Measurements from ENCODE around the gene PSMG2.
"Not testable (repeated sequence)": the region's sequence is repeated elsewhere in the genome, so short reads cannot be mapped to it uniquely, and the experiment has no call there.

The PSMG2 gene

DNA sequence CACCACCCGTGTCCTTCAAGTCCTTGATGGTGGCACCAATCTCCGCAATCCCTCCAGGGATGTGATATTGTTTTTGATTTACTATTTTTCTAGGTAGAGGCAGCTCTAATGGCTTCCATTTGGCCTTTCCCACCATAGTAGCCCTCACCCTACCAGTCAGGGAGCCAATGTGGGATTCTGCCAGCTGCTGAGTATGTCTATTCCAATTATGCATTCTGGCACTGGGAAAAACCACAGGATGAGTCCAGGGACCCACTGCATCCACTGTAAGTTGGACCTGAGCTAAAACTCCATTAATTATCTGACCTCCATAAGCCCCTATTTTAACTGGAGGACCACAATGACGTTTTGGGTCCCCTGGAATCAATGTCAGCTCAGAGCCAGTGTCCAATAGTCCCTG is 55.7 kb downstream of the PSMG2 start:
- not testable (repeated sequence) for DNase-seq

DNA sequence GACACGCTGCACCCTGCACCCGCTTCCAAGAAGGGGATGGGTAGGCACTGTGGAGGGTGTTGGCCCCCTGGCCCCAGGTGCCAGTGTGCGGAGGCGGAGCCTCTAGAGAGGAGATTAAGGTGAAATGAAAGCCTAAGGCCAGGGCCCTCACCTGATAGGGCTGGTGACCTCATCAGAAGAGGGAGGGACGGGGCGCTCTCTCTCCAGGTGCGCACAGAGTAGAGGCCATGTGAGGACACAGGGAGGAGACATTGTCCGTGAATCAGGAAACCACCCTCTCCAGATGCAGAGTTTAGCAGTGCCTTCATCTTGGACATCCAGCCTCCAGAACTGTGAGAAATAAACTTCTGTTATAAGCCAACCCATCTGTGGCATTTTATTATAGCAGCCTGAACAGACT is 62.3 kb downstream of the PSMG2 start:
- DNase-seq, result no peak

DNA sequence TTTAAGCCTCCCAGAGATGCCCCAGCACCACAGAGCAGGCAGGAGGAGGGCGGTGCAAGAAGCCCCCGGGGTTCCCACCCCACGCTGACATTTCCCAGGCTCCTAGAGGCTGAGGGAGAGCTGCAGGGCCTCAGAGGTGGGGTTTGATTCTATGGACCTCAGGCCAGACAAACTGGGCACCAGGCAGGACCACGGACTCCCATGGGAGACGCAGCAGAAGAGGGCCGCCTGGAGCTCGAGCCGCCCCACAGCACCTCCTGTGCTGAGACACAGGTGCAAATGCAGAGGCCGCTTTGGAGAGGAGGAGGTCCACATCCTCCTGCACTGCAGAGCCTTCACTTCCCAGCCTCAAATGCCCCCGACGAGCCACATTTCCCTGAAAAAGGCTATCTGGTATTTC is 62.7 kb downstream of the PSMG2 start:
- DNase-seq, result no peak

DNA sequence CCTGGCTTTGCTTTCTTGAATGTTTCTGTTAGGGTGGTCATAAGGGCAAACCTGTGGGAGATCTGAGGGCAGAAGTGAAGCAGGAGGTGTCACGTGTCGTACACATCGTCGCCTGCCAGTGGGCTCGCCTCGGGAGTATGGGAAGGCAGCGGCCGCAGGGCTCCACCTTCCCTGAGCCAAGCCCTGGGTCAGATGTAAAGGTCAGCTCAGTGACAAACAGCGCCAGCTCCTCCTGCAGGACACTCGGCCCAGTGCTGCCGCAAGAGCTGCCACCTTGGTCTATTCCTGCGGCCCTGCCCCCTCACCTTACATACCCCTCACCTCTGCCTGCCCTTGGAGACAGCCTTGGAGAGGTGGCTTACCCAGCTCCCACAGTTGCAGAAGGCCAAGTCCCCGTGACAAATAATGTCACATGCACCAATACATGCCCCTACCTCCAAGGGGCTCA is 64.2 kb downstream of the PSMG2 start:
- no peak for DNase-seq

DNA sequence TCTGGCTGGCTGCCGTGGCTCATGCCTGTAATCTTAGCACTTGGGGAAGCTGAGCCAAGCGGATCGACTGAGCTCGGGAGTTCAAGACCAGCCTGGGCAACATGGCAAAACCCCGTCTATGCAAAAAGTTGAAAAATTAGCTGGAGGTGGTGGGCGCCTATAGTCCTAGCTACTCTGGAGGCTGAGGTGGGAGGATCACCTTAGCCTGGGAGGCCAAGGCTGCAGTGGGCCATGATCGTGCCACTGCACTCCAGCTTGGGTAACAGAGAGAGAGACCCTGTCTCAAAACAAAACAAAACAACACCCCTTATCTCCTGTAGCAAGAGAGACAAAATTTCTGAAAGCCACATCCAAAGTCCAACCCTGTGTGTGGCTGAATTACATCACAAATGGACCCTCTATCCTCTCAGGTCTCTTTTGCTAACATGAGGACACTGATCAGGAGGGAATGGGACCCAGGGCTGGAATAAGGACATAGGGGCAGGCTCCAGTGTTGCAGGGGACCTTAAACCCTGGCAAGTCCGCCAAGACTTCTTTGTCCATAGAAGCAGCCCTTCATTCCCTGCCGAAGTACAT is 64.8 kb downstream of the PSMG2 start:
- DNase-seq, result no peak

DNA sequence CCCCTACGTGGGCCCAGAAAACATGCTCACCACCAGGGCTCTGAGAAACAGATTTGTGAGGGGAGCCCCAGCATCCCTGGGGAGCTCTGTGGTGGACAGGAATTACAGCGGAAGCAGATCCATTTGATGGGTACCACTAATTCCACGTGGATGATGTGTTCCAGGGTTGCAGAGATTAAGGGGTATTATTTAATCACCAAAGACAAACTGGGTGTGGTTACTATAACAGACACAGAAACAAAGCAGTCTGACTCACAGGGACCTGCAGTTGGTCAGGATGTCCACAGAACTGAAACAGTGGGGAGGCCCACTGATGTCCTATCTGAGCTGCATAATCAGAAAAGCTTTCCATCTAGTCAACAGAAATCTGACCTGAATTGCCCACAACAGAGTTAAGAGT is 65.8 kb downstream of the PSMG2 start:
- DNase-seq, result no peak

DNA sequence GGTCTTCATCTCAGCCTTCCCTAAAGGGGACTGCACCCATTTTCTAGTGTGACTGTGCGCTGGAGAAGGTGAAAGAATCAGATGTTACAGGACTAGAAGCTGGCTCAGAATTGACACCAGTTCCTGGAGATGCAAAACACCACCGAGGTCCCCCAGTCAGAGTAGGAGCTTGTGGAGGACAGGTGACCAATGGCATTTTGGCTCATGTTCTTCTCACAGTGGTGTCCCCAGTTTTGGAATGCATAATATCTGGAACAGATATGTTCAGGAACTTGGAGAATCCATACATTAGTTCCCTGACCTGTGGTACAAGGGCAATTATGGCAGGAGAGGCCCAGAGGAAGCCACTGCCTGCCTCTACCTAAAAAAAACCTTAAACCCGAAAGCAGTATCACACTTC is 66.3 kb downstream of the PSMG2 start:
- DNase-seq, result no peak

DNA sequence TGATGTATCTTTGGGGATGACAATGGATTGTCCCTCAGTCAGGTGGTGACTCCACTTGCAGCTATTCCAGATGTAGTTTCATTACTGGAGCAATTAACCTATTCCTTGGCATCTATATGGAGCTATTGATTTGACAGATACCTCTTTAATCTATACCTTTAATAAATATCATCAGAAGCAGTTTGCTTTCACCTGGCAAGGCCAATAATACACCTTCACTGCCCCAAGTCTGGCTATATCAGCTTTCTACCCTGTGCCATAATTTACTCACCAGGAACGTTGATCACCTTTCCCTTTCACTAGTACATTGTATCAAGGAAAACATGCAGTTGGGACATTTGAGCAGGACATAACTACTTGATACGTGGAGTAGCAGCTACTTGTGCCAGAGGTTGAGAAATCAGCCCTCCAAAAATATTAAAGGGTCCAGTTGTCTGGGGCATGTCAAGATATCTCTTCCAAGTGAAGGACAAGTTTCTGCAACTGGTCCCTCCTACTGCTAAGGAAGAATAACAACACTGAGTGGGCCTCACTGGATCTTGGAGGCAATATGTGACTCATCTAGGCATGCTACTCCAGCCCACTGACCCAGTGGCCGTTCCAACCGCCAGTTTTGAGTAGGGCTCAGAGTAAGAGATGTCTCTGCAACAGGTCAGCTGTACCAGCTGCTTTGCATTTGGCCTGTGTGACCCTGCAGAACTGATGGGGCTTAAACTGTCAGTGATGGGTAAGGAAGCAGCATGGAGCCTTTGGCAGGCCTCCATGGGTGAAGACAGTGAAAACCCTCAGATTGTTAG is 67.0 kb downstream of the PSMG2 start:
- no peak for DNase-seq

DNA sequence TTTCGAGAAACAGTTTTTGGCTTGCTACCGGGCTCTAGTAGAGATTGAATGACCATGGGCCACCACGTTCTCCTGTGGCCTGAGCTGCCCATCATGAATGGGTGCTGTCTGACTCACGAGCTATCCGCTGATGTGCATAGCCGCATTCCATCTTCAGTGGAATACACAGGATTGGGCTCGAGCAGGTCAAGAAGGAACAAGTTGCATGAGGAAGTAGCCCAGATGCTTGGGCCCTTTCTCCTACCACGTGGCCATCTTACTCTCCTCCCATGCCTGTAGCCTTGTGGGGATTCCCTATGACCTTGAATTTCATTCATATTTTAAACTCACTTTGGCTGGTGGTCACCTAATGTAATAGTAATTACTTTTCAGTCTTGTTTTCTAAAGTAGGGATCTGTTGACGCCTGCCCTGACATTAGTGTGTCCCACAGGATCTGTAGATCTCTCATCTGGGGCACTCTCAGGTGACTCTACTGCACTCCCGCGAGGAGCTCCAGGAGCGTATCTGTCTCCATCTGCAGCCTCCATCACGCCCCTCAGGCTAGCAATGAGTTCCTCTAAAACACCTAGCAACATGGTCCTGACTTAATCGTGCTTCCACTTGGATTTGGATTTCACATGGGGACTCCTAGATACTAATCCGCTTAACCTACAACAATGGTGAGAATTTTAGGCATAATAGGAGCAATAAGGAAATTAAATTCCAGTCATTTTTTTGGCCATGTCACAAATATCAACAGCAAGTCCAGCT is 67.8 kb downstream of the PSMG2 start:
- no peak for DNase-seq

DNA sequence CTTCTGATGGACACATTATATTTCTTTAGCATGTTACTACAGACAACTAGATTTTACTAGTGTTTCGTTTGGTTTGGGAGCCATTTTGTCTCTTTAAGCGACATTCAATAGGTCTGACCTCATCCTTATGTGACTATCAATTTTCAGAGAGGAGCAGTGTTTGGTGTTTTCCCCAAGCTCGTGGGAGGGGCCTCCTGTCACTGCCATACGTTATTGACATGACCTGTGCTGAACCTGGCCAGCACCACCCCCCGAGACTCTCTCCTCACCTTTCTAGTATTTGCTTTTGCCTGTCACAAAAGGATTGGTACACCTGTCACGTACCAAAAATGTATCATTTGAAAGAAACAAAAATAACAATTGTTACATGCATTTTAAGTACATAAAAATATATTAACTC is 69.3 kb downstream of the PSMG2 start:
- no peak for DNase-seq

DNA sequence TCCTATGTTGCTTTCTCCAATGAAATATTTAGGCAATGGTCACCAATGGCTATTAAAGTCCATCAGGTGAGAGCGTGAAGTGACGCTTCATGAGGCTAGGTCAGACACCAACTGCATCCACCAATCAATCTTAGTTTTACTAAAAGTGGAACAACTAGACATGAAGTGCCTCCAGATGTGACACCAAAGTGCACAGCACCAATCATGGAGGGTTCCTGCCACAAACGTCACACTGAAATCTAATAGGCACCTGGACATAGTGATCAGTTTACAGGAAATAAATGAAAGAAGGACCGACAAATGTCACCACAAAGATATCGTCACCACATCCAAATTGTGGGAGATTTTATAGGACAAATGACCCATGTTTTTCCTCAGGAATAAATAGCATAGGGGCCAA is 70.5 kb downstream of the PSMG2 start:
- DNase-seq, result no peak

DNA sequence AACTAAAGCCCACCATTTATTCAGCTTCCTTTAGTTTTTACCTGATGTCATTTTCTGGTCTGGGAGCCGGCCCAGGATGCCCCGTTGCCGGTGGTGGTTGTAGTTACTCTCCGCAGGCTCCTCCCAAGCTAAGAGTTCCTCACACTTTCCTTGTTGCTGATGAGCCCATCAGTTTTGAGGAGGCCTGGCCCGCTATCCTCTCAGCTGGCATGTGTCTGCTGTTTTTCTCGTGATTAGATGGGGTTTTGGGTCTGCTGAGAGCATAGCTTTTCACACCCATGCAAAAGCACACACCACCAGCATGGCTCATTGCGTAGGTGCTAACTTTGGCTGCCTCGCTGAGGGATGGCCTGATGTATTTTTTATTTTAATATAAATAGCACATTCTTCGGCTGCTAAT is 72.1 kb downstream of the PSMG2 start:
- DNase-seq, result no peak
